Endothelial cell of umbilical vein (primary cell): ENCODE data around the gene FBXL22. TPM values are rescaled to one million over a fixed set of nuclear protein-coding genes. Genes with fewer than 3 reads are reported as not detected.

Source experiments
- BruUV-seq: library from RNA; stranded (reverse); fragments of 400-500 nt; replicated peaks from 2 replicates; lab custom pipeline; 2021; lab: Mats Ljungman, UMichigan
- CTCF ChIA-PET: fragments of 300-600, 350-600 bp; sonication (Branson Sonifier 250); formaldehyde crosslinking; loops from one replicate; lab custom pipeline; 2021; ENCODE audit warnings: antibody characterized with exemption, inconsistent platforms; lab: Charles Lee
- POLR2A ChIA-PET: fragments of 300-600, 350-600 bp; sonication (Branson Sonifier 250); formaldehyde crosslinking; loops from one replicate; lab custom pipeline; 2021; ENCODE audit warnings: antibody characterized with exemption, inconsistent platforms; lab: Charles Lee
- DNase-seq: peaks from one replicate; pipeline ENCODE4 v3.0.0-alpha.2; 2011; ENCODE audit warnings: low read depth, low spot score
- FAIRE-seq: peaks from 2 replicates; lab custom pipeline; 2011; peaks lifted over from hg19 to GRCh38; lab: Jason Lieb, UNC
- H2AFZ ChIP-seq: 2 replicates; pipeline ENCODE4 v1.6.0; 2012; ENCODE audit warnings: low read depth, low read length, control low read depth, inconsistent platforms
- H3K27ac ChIP-seq: 2 replicates; pipeline ENCODE4 v1.5.1; 2011; ENCODE audit warnings: low read depth, mild to moderate bottlenecking, control low read depth, low read length, moderate library complexity; ENCODE audit not compliant: insufficient read depth
- H3K27me3 ChIP-seq, 2 experiments: 2 replicates each; pipeline versions ENCODE4 v1.6.0 to v1.6.1; 2011; ENCODE audit warnings: low read length in 2 of 2, mixed read lengths in 1 of 2; ENCODE audit not compliant: control insufficient read depth in 2 of 2, insufficient read depth in 2 of 2
- H3K36me3 ChIP-seq, 2 experiments: 2 replicates in 1 of 2; 3 replicates in 1 of 2; pipeline ENCODE4 v1.5.1; 2011; ENCODE audit warnings: low read length in 2 of 2, mild to moderate bottlenecking in 1 of 2, moderate library complexity in 1 of 2; ENCODE audit not compliant: control insufficient read depth in 2 of 2, insufficient read depth in 2 of 2; ENCODE audit errors: extremely low read depth in 1 of 2
- H3K4me1 ChIP-seq: 3 replicates; pipeline ENCODE4 v1.5.1; 2011; ENCODE audit warnings: mild to moderate bottlenecking, low read length; ENCODE audit not compliant: control insufficient read depth, insufficient read depth; ENCODE audit errors: extremely low read depth
- H3K4me2 ChIP-seq: 2 replicates; pipeline ENCODE4 v1.6.1; 2011; ENCODE audit warnings: low read length, control low read depth, mixed read lengths; ENCODE audit not compliant: insufficient read depth
- H3K4me3 ChIP-seq, 3 experiments: fragments of 200-600 bp in 1 of 3; sonication (generic), shearing (Covaris generic) in 1 of 3; replicated peaks in 1 of 3; 2 replicates each; pipeline ENCODE4 v1.5.1; 2011 to 2016; ENCODE audit warnings: control low read depth in 3 of 3, low read length in 3 of 3, mild to moderate bottlenecking in 2 of 3, inconsistent platforms in 1 of 3, low read depth in 1 of 3, moderate library complexity in 1 of 3; ENCODE audit not compliant: insufficient read depth in 1 of 3
- H3K79me2 ChIP-seq: 2 replicates; pipeline ENCODE4 v1.6.0; 2012; ENCODE audit warnings: low read length, inconsistent platforms; ENCODE audit not compliant: control insufficient read depth, insufficient read depth
- H3K9ac ChIP-seq: replicated peaks from 2 replicates; pipeline ENCODE3; 2011; ENCODE audit warnings: low read length, control low read depth; ENCODE audit not compliant: insufficient read depth; ENCODE audit errors: extremely low read depth
- H3K9me1 ChIP-seq: replicated peaks from 3 replicates; pipeline ENCODE4 v1.6.0; 2011; ENCODE audit warnings: mild to moderate bottlenecking, low read length; ENCODE audit not compliant: control insufficient read depth, insufficient read depth; ENCODE audit errors: extremely low read depth
- H3K9me3 ChIP-seq: replicated peaks from 2 replicates; pipeline ENCODE4 v1.5.1; 2012; ENCODE audit warnings: low read length, inconsistent platforms; ENCODE audit not compliant: control insufficient read depth, insufficient read depth
- H4K20me1 ChIP-seq: replicated peaks from 2 replicates; pipeline ENCODE3; 2011; ENCODE audit warnings: mild to moderate bottlenecking, low read length; ENCODE audit not compliant: control insufficient read depth, insufficient read depth; ENCODE audit errors: extremely low read depth
- EZH2 ChIP-seq: IDR thresholded peaks from 2 replicates; pipeline ENCODE4 v1.6.1; 2012; ENCODE audit warnings: borderline replicate concordance, low read depth, mild to moderate bottlenecking, moderate library complexity, low read length, inconsistent platforms; ENCODE audit not compliant: severe bottlenecking
- FOS ChIP-seq: IDR thresholded peaks from 2 replicates; pipeline ENCODE4 v1.6.1; 2011; ENCODE audit warnings: mild to moderate bottlenecking, low read length, moderate library complexity, borderline replicate concordance; ENCODE audit not compliant: insufficient read depth
- GATA2 ChIP-seq: IDR thresholded peaks from 2 replicates; pipeline ENCODE4 v1.7.0; 2011; ENCODE audit warnings: low read depth, mild to moderate bottlenecking, moderate library complexity, mixed read lengths, low read length; ENCODE audit not compliant: insufficient read length, insufficient read depth
- JUN ChIP-seq: IDR thresholded peaks from 2 replicates; pipeline ENCODE4 v1.6.1; 2011; ENCODE audit warnings: borderline replicate concordance, low read depth; ENCODE audit not compliant: insufficient read length, insufficient read depth
- MYC ChIP-seq: IDR thresholded peaks from one replicate; pipeline ENCODE4 v1.6.1; 2011; ENCODE audit warnings: mild to moderate bottlenecking, low read depth, low read length
- POLR2A ChIP-seq: IDR thresholded peaks from 2 replicates; pipeline ENCODE4 v1.6.1; 2012; ENCODE audit warnings: low read depth, mild to moderate bottlenecking, control low read depth, low read length
- POLR2AphosphoS5 ChIP-seq: IDR thresholded peaks from 2 replicates; pipeline ENCODE4 v1.6.1; 2012; ENCODE audit warnings: low read depth, mild to moderate bottlenecking, control low read depth, low read length, moderate library complexity; ENCODE audit not compliant: insufficient read depth
- dilution Hi-C: fragments of 300-500 bp; cut with MboI; formaldehyde crosslinking; loops from one replicate; pipeline ENCODE4 v1.15.0; 2019; ENCODE audit warnings: low sequenced_read_pairs; ENCODE audit not compliant: extremely low pct_ligation_motif_present
- intact Hi-C: fragments of 100-400 bp; cut with micrococcal nuclease; formaldehyde crosslinking; loops from one replicate; pipeline ENCODE4 v1.10.0; 2022
- polyA plus RNA-seq, 4 experiments: library from polyadenylated mRNA; depleted of rRNA in 3 of 4; stranded (reverse) in 3 of 4; unstranded in 1 of 4; fragments of >200 nt; gene quantifications; 2 replicates each; pipeline versions ENCODE4 v1.2.1 to v1.2.3, GENCODE V29; 2011 to 2012; ENCODE audit warnings: missing spikeins in 1 of 4
- total RNA-seq: library from RNA; stranded (reverse); gene quantifications from 2 replicates; pipeline ENCODE4 v1.2.3, GENCODE V29; 2021
- TF ChIP-seq, protein P1 (sequence below): IDR thresholded peaks from 2 replicates; pipeline ENCODE4 v1.6.1; 2011; ENCODE audit not compliant: insufficient read depth, insufficient read length
- TF ChIP-seq, protein P2 (sequence below), 2 donors: IDR thresholded peaks; 1 replicate in 1 of 2; 2 replicates in 1 of 2; pipeline ENCODE4 v1.5.1; 2011; ENCODE audit warnings: low read length in 2 of 2, mild to moderate bottlenecking in 2 of 2, moderate library complexity in 2 of 2, control low read depth in 1 of 2, inconsistent platforms in 1 of 2, low read depth in 1 of 2; ENCODE audit not compliant: insufficient read depth in 1 of 2; ENCODE audit errors: extremely low read depth in 1 of 2

Gene FBXL22
- total and polyA plus RNA-seq, 2 donors (not counting 3 experiments of a cell fraction or from before 2014, with no cell fraction given): 0.06 TPM; not detected in 1

DNA sequence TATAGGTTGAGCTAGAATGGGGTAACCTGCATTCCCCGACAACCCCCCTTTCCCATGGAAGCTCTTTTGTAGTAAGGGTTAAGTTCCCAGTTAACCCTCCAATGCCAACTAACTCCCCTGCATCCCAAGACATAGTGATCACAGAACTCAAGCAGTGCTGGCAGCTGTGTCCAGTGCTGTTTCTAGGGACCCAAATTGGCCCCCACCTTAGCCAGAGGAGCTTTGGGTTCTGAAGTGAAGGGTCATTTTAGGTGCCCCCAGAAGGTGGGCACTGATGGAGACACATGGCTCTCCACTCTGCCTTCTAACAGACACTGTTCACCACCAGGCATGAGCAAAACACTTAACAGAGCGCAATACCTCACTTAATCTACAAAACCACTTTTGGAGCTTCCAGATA is 7.1 kb downstream of the FBXL22 start:
- H3K4me1 ChIP-seq: peaks cover 17% of the 10 kb centered on the region
- no peaks in the 10 kb centered on the region for H4K20me1 ChIP-seq
- intact Hi-C loops: no loop called here
- no peak for TF ChIP-seq POLR2A
- TF ChIP-seq POLR2AphosphoS5: no peak
- TF ChIP-seq EZH2: no peak
- TF ChIP-seq JUN: no peak
- TF ChIP-seq, protein P1, sequence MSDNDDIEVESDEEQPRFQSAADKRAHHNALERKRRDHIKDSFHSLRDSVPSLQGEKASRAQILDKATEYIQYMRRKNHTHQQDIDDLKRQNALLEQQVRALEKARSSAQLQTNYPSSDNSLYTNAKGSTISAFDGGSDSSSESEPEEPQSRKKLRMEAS: no peak
- no peak for TF ChIP-seq FOS
- TF ChIP-seq GATA2: no peak
- no peak overlapping the region for H3K27ac ChIP-seq
- FAIRE-seq (no peak), DNase-seq (no peak)
- no peaks in the 10 kb centered on the region for H3K79me2 ChIP-seq
- H3K9ac ChIP-seq: no peak overlapping the region
- CTCF ChIA-PET: interaction anchor here (2.0 kb wide), 1 partner anchor 137 kb away, joined by 6 read pairs; no protein-coding TSS in a partner anchor
- no peaks in the 10 kb centered on the region for H3K27me3 ChIP-seq
- H3K4me2 ChIP-seq: no peak overlapping the region
- peaks cover 5 to 12% of the 10 kb centered on the region in 2 experiments for H3K36me3 ChIP-seq
- H3K9me1 ChIP-seq: no peaks in the 10 kb centered on the region
- POLR2A ChIA-PET: no interaction called here
- H3K4me3 ChIP-seq: no peak overlapping the region
- dilution Hi-C loops: no loop called here
- no peaks in the 10 kb centered on the region for H3K9me3 ChIP-seq
- BruUV-seq: no TSS peak
- H2AFZ ChIP-seq: no peak overlapping the region

DNA sequence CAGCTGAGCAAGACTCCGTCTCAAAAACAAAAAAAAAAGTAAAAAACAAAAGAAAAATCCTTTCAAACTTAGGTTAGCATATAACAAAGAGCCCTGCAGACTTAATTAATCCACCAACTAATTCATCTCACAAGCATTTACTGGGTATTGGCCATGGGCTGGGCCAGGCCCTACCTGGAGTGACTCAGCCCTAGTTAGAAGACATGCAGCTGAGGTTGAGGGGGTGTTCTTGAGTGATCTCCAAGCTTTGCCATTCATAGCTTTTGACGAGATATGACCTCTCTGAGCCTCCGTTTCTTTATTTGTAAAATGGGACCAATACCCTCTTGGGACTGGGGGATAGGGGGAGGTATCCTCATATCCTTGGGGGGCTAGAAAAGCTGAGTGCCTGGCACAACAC is 7.8 kb downstream of the FBXL22 start:
- Histone ChIP-seq H2AFZ (no peak overlapping the region), H3K9ac (no peak overlapping the region), H3K36me3 (peaks cover 5 to 16% of the 10 kb centered on the region in 2 experiments), H4K20me1 (no peaks in the 10 kb centered on the region), H3K9me3 (no peaks in the 10 kb centered on the region), H3K79me2 (no peaks in the 10 kb centered on the region), H3K27ac (no peak overlapping the region), H3K9me1 (no peaks in the 10 kb centered on the region), H3K4me2 (no peak overlapping the region), H3K27me3 (no peaks in the 10 kb centered on the region), H3K4me3 (no peak overlapping the region), H3K4me1 (peaks cover 12% of the 10 kb centered on the region)
- intact Hi-C loops: no loop called here
- ChIA-PET CTCF (no interaction called here), POLR2A (no interaction called here)
- BruUV-seq: no TSS peak
- dilution Hi-C loops: no loop called here
- TF ChIP-seq EZH2 (no peak), MYC (no peak), POLR2AphosphoS5 (no peak), JUN (no peak), POLR2A (no peak), FOS (no peak), GATA2 (no peak)
- TF ChIP-seq, protein P1: no peak
- TF ChIP-seq, protein P2, sequence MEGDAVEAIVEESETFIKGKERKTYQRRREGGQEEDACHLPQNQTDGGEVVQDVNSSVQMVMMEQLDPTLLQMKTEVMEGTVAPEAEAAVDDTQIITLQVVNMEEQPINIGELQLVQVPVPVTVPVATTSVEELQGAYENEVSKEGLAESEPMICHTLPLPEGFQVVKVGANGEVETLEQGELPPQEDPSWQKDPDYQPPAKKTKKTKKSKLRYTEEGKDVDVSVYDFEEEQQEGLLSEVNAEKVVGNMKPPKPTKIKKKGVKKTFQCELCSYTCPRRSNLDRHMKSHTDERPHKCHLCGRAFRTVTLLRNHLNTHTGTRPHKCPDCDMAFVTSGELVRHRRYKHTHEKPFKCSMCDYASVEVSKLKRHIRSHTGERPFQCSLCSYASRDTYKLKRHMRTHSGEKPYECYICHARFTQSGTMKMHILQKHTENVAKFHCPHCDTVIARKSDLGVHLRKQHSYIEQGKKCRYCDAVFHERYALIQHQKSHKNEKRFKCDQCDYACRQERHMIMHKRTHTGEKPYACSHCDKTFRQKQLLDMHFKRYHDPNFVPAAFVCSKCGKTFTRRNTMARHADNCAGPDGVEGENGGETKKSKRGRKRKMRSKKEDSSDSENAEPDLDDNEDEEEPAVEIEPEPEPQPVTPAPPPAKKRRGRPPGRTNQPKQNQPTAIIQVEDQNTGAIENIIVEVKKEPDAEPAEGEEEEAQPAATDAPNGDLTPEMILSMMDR (IDR thresholded peaks at IDR 0.05; ENCODE audit: extremely low read depth in 1 of 2, insufficient read depth in 1 of 2, low read depth in 1 of 2, low read length in 2 of 2): no peak
- FAIRE-seq (no peak), DNase-seq (no peak)
